MCF 10A (cell line): Measurements from ENCODE around the gene SLC26A2. TPM values are rescaled to one million over a fixed set of nuclear protein-coding genes. Genes with fewer than 3 reads are reported as not detected.
A peak's percentile ranks its signal among the peaks of the same experiment; 100 is the strongest.

Source experiments
- BruUV-seq: library from RNA; stranded (reverse); fragments of 400-500 nt; replicated peaks from 2 replicates; lab custom pipeline; 2021; lab: Mats Ljungman, UMichigan
- CTCF ChIA-PET: fragments of 300-600 bp; sonication (Branson Sonifier 250); formaldehyde crosslinking; extraction: SDS; loops from one replicate; lab custom pipeline; 2021; ENCODE audit warnings: antibody characterized with exemption, inconsistent platforms; lab: Yijun Ruan, JAX
- POLR2A ChIA-PET: fragments of 300-600, 350-650 bp; sonication (Branson Sonifier 250); formaldehyde crosslinking; extraction: SDS; loops from one replicate; lab custom pipeline; 2020; ENCODE audit warnings: antibody characterized with exemption, inconsistent platforms; lab: Yijun Ruan, JAX
- DNase-seq: peaks from one replicate; pipeline ENCODE4 v3.0.0-alpha.2; 2018; ENCODE audit not compliant: unreplicated experiment
- H3K27ac Mint-ChIP-seq: one replicate; pipeline ENCODE4 v1.8.0; 2022; ENCODE audit warnings: mild to moderate bottlenecking, low read depth, mixed read lengths; ENCODE audit not compliant: unreplicated experiment
- H3K27me3 Mint-ChIP-seq: one replicate; pipeline ENCODE4 v1.8.0; 2022; ENCODE audit warnings: mixed read lengths; ENCODE audit not compliant: insufficient read depth, unreplicated experiment
- H3K36me3 Mint-ChIP-seq: one replicate; pipeline ENCODE4 v1.8.0; 2022; ENCODE audit warnings: mild to moderate bottlenecking, moderate library complexity, mixed read lengths; ENCODE audit not compliant: insufficient read depth, unreplicated experiment
- H3K4me1 Mint-ChIP-seq: one replicate; pipeline ENCODE4 v1.8.0; 2022; ENCODE audit warnings: mixed read lengths; ENCODE audit not compliant: insufficient read depth, unreplicated experiment
- H3K4me3 Mint-ChIP-seq: one replicate; pipeline ENCODE4 v1.8.0; 2022; ENCODE audit warnings: mild to moderate bottlenecking, moderate library complexity, mixed read lengths; ENCODE audit not compliant: unreplicated experiment
- H3K9me3 Mint-ChIP-seq: one replicate; pipeline ENCODE4 v1.8.0; 2022; ENCODE audit warnings: mixed read lengths; ENCODE audit not compliant: unreplicated experiment
- intact Hi-C: fragments of 100-400 bp; cut with micrococcal nuclease; formaldehyde crosslinking; loops from 2 replicates; pipeline ENCODE4 v1.14.1; 2022
- total RNA-seq: library from RNA; stranded (reverse); gene quantifications from 2 replicates; pipeline ENCODE4 v1.2.3, GENCODE V29; 2022
- TF ChIP-seq, protein P1 (sequence below): fragments of 200-600 bp; IDR thresholded peaks from one replicate; pipeline ENCODE4 v1.8.0; 2022; ENCODE audit warnings: antibody characterized with exemption, mild to moderate bottlenecking; ENCODE audit not compliant: unreplicated experiment

The SLC26A2 gene
- total RNA-seq, 1 experiment from 2014 or later = 56.2 TPM

DNA sequence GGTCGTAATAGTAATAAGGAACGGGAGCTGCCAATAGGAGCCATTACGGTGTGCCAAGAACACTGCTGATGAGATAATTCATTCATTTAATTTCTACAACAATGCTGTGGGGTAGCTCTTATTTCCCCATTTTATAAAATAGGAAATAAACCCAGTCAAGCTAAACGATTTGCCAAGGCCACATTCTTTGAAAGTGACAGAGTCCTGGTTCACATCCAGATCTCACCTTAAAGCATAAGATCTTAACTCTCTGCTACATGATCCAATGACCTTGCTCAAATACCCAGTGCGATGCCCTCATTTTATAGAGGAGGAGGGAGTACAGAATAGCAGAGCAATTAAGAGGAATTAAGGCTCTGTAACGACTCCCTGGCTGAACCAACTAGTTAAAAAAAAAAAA is 21.0 kb upstream of the SLC26A2 start:
- H3K27me3 Mint-ChIP-seq = no peaks in the 10 kb centered on the region
- DNase-seq = peak; percentile 56
- ChIA-PET POLR2A (interaction anchor here (0.6 to 2.6 kb wide), 28 partner anchors 10 to 1831 kb away, joined by 3 to 58 read pairs (median 4); partner anchors contain the start of gene SLC26A2), CTCF (interaction anchor here (0.7 to 2.1 kb wide), 17 partner anchors 8 to 318 kb away, joined by 3 to 14 read pairs (median 4); partner anchors contain the start of gene SLC26A2)
- TSS peak; percentile 95 for BruUV-seq
- intact Hi-C loops = loop anchor here (1.0 to 2.0 kb wide), 3 partner anchors 21 to 43 kb away; partner anchors contain the start of gene SLC26A2
- peak overlapping the region; percentile 98 for H3K27ac Mint-ChIP-seq
- TF ChIP-seq, protein P1, sequence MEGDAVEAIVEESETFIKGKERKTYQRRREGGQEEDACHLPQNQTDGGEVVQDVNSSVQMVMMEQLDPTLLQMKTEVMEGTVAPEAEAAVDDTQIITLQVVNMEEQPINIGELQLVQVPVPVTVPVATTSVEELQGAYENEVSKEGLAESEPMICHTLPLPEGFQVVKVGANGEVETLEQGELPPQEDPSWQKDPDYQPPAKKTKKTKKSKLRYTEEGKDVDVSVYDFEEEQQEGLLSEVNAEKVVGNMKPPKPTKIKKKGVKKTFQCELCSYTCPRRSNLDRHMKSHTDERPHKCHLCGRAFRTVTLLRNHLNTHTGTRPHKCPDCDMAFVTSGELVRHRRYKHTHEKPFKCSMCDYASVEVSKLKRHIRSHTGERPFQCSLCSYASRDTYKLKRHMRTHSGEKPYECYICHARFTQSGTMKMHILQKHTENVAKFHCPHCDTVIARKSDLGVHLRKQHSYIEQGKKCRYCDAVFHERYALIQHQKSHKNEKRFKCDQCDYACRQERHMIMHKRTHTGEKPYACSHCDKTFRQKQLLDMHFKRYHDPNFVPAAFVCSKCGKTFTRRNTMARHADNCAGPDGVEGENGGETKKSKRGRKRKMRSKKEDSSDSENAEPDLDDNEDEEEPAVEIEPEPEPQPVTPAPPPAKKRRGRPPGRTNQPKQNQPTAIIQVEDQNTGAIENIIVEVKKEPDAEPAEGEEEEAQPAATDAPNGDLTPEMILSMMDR = no peak
- no peaks in the 10 kb centered on the region for H3K9me3 Mint-ChIP-seq
- peaks cover 8% of the 10 kb centered on the region for H3K36me3 Mint-ChIP-seq
- peaks cover 78% of the 10 kb centered on the region for H3K4me1 Mint-ChIP-seq
- peak overlapping the region; percentile 55 for H3K4me3 Mint-ChIP-seq

DNA sequence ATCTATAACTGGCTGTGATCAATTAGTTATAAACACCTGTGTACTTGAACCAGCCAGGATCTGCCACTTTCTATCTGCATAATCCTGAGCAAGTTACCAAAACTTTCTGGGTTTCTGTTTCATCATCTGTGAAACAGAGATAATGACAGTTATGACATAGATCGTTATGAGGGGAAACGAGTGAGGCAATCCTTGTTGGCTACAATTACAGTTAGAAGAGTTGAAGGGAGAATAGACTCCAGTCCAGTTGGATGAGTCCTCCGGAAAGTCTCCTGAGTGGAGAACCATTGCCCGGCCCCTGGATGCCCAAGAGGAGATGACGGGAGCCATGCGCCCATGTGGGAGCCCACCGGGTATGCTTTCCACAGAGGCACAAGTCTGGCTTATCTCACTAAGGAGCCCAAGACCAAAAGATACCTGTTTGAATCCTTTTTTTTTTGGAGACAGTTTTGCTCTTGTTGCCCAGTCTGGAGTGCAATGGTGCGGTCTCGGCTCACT is 20.4 kb upstream of the SLC26A2 start:
- H3K4me1 Mint-ChIP-seq = peaks cover 78% of the 10 kb centered on the region
- TF ChIP-seq, protein P1 = no peak
- peaks cover 8% of the 10 kb centered on the region for H3K36me3 Mint-ChIP-seq
- H3K9me3 Mint-ChIP-seq = no peaks in the 10 kb centered on the region
- POLR2A ChIA-PET = interaction anchor here (0.6 to 2.6 kb wide), 17 partner anchors 12 to 1831 kb away, joined by 3 to 58 read pairs (median 5); partner anchors contain the start of gene SLC26A2
- DNase-seq = peak; percentile 96
- intact Hi-C loops = no loop called here
- H3K27me3 Mint-ChIP-seq = no peaks in the 10 kb centered on the region
- CTCF ChIA-PET = interaction anchor here (0.7 to 2.1 kb wide), 13 partner anchors 9 to 303 kb away, joined by 3 to 14 read pairs (median 4); no protein-coding TSS in a partner anchor
- BruUV-seq = no TSS peak
- peak overlapping the region; percentile 55 for H3K4me3 Mint-ChIP-seq
- peak overlapping the region; percentile 98 for H3K27ac Mint-ChIP-seq

DNA sequence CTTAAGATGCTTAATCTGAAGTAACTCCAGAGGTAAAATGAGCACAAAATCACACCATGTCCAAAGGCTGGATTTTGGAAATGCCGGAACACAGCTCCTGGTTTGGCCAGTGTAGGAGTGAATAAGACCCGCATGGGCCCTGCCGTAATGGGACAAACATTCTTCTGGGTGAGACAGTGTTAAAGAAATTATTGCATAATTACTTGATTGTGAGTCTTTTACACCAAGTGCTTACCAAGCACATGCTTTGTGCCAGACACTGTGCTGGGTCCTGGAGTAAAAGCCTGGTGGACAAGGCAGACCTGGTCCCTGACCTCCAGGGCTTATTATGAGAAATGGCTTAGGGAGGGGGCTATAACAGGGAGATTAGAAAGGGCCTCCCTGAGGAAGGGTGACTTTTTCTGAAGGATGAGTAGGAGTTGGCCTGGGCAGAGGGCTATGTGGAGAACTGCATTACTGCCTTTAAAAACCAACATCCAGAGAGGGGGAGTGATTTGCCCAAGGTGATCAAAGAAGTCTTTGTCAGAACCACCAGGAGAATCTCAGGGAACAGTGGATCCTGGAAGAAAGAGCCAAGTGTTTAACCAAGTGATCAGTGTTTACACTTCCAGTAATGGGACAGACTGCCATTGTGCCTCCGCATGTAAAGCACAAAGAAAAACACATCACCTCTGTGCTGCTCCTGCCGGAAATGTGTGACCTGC is 19.5 kb upstream of the SLC26A2 start:
- no peaks in the 10 kb centered on the region for H3K9me3 Mint-ChIP-seq
- TF ChIP-seq, protein P1 = no peak
- H3K4me3 Mint-ChIP-seq = no peak overlapping the region
- peak; percentile 36 for DNase-seq
- intact Hi-C loops = no loop called here
- no peaks in the 10 kb centered on the region for H3K27me3 Mint-ChIP-seq
- ChIA-PET POLR2A (interaction anchor here (2.6 kb wide), 1 partner anchor 18 kb away, joined by 58 read pairs; the partner anchor contains the start of gene SLC26A2), CTCF (interaction anchor here (0.6 to 2.1 kb wide), 6 partner anchors 9 to 304 kb away, joined by 3 to 14 read pairs (median 3); no protein-coding TSS in a partner anchor)
- peak overlapping the region; percentile 98 for H3K27ac Mint-ChIP-seq
- no TSS peak for BruUV-seq
- peaks cover 8% of the 10 kb centered on the region for H3K36me3 Mint-ChIP-seq
- H3K4me1 Mint-ChIP-seq = peaks cover 70% of the 10 kb centered on the region

DNA sequence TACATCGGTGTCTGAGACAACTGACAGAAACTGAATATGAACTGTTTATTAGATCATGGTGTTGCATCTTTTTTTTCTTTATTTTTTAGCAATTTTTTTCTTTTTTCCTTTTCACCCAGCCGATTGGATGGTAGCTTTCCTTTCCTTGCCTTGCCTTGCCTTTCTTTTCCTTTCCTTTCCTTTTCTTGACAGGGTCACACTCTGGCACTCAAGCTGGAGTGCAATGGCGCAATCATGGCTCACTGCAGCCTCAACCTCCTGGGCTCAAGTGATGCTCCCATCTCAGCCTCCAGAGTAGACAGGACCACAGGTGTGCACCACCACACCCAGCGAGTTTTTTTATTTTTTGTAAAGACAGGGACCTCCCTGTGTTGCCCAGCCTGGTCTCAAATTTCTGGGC is 18.8 kb upstream of the SLC26A2 start:
- H3K4me1 Mint-ChIP-seq = peaks cover 63% of the 10 kb centered on the region
- TF ChIP-seq, protein P1 = no peak
- DNase-seq = no peak
- intact Hi-C loops = no loop called here
- peak overlapping the region; percentile 98 for H3K27ac Mint-ChIP-seq
- no TSS peak for BruUV-seq
- no peaks in the 10 kb centered on the region for H3K27me3 Mint-ChIP-seq
- CTCF ChIA-PET = interaction anchor here (0.6 to 1.2 kb wide), 4 partner anchors 8 to 40 kb away, joined by 3 to 5 read pairs (median 3); no protein-coding TSS in a partner anchor
- no peak overlapping the region for H3K4me3 Mint-ChIP-seq
- H3K36me3 Mint-ChIP-seq = peaks cover 8% of the 10 kb centered on the region
- H3K9me3 Mint-ChIP-seq = no peaks in the 10 kb centered on the region
- POLR2A ChIA-PET = interaction anchor here (0.6 kb wide), 1 partner anchor 55 kb away, joined by 4 read pairs; no protein-coding TSS in a partner anchor
